Osteoblast (primary cell): ENCODE measurements around the gene CHKA. TPM values are rescaled to one million over a fixed set of nuclear protein-coding genes. Genes with fewer than 3 reads are reported as not detected.

Experiments
- DNase-seq: peaks from one replicate; pipeline ENCODE4 v3.0.0; 2011; ENCODE audit warnings: low spot score, mixed read lengths; ENCODE audit not compliant: insufficient read length; ENCODE audit errors: missing footprints
- H2AFZ ChIP-seq: 2 replicates; pipeline ENCODE4 v1.6.0; 2011; ENCODE audit warnings: mild to moderate bottlenecking, low read length
- H3K27ac ChIP-seq: 2 replicates; pipeline ENCODE4 v1.5.1; 2011; ENCODE audit warnings: mild to moderate bottlenecking, low read depth, low read length, moderate library complexity
- H3K27me3 ChIP-seq: 2 replicates; pipeline ENCODE4 v1.6.0; 2012; ENCODE audit warnings: mild to moderate bottlenecking, control low read depth, inconsistent platforms, low read length, moderate library complexity; ENCODE audit not compliant: insufficient read depth
- H3K36me3 ChIP-seq: 2 replicates; pipeline ENCODE4 v1.5.1; 2011; ENCODE audit warnings: mild to moderate bottlenecking, low read length, control low read depth, moderate library complexity; ENCODE audit not compliant: insufficient read depth
- H3K4me1 ChIP-seq: 2 replicates; pipeline ENCODE4 v1.5.1; 2011; ENCODE audit warnings: mild to moderate bottlenecking, low read length, control low read depth, moderate library complexity; ENCODE audit not compliant: insufficient read depth
- H3K4me2 ChIP-seq: 2 replicates; pipeline ENCODE4 v1.6.0; 2011; ENCODE audit warnings: mild to moderate bottlenecking, low read length; ENCODE audit not compliant: insufficient read depth
- H3K4me3 ChIP-seq: fragments of 200-600 bp; sonication (generic); 3 replicates; pipeline ENCODE4 v1.5.1; 2012; ENCODE audit warnings: mild to moderate bottlenecking, low read length, inconsistent platforms; ENCODE audit not compliant: insufficient read depth
- H3K79me2 ChIP-seq: 2 replicates; pipeline ENCODE4 v1.6.0; 2012; ENCODE audit warnings: mild to moderate bottlenecking, low read length, control low read depth, inconsistent platforms; ENCODE audit not compliant: insufficient read depth
- H3K9me3 ChIP-seq: 2 replicates; pipeline ENCODE4 v1.5.1; 2011; ENCODE audit warnings: low read depth, low read length, control low read depth
- H4K20me1 ChIP-seq: 2 replicates; pipeline ENCODE4 v1.6.0; 2012; ENCODE audit warnings: mild to moderate bottlenecking, low read length, control low read depth; ENCODE audit not compliant: insufficient read depth
- CTCF ChIP-seq: IDR thresholded peaks from 2 replicates; pipeline ENCODE4 v1.5.1; 2011; ENCODE audit warnings: mild to moderate bottlenecking, low read depth, low read length, moderate library complexity; ENCODE audit errors: extremely low read depth
- total RNA-seq: library from RNA; depleted of rRNA; stranded (reverse); fragments of >200 nt; gene quantifications from 2 replicates; pipeline ENCODE4 v1.2.3, GENCODE V29; 2012

Gene CHKA
- total RNA-seq, 1 donor = 29.0 TPM

- H3K79me2 ChIP-seq = no peaks in the 10 kb centered on the region
- no peak overlapping the region for H3K4me3 ChIP-seq
- TF ChIP-seq CTCF = no peak
- no peaks in the 10 kb centered on the region for H3K27me3 ChIP-seq
- H3K36me3 ChIP-seq = no peaks in the 10 kb centered on the region
- no peak overlapping the region for H2AFZ ChIP-seq
- H3K9me3 ChIP-seq = no peaks in the 10 kb centered on the region
- no peak overlapping the region for H3K27ac ChIP-seq
- no peaks in the 10 kb centered on the region for H3K4me1 ChIP-seq
- DNase-seq = no peak
- no peaks in the 10 kb centered on the region for H4K20me1 ChIP-seq
- H3K4me2 ChIP-seq = no peak overlapping the region
Observed at GRCh38 chr11:68148071-68148805, 27.1 kb upstream of the CHKA start.

- Histone ChIP-seq H3K4me3 (no peak overlapping the region), H3K27ac (no peak overlapping the region), H3K9me3 (no peaks in the 10 kb centered on the region), H4K20me1 (no peaks in the 10 kb centered on the region), H3K4me2 (no peak overlapping the region), H3K79me2 (no peaks in the 10 kb centered on the region), H3K27me3 (no peaks in the 10 kb centered on the region), H3K36me3 (no peaks in the 10 kb centered on the region), H2AFZ (peak overlapping the region; percentile 56), H3K4me1 (no peaks in the 10 kb centered on the region)
- TF ChIP-seq CTCF = no peak
- DNase-seq = no peak
Observed at GRCh38 chr11:68146704-68147474, 25.7 kb upstream of the CHKA start.

GRCh38 chr11:68146010-68146540, 24.9 kb upstream of the CHKA start:
- no peak overlapping the region for H2AFZ ChIP-seq
- H3K27ac ChIP-seq = no peak overlapping the region
- H3K4me1 ChIP-seq = no peaks in the 10 kb centered on the region
- no peaks in the 10 kb centered on the region for H4K20me1 ChIP-seq
- no peak overlapping the region for H3K4me3 ChIP-seq
- H3K4me2 ChIP-seq = no peak overlapping the region
- no peaks in the 10 kb centered on the region for H3K27me3 ChIP-seq
- H3K36me3 ChIP-seq = no peaks in the 10 kb centered on the region
- no peaks in the 10 kb centered on the region for H3K79me2 ChIP-seq
- TF ChIP-seq CTCF = no peak
- H3K9me3 ChIP-seq = no peaks in the 10 kb centered on the region
- DNase-seq = no peak

- no peak overlapping the region for H3K4me2 ChIP-seq
- H3K79me2 ChIP-seq = no peaks in the 10 kb centered on the region
- no peaks in the 10 kb centered on the region for H3K9me3 ChIP-seq
- DNase-seq = no peak
- no peaks in the 10 kb centered on the region for H3K27me3 ChIP-seq
- no peak overlapping the region for H3K27ac ChIP-seq
- no peaks in the 10 kb centered on the region for H3K4me1 ChIP-seq
- no peak for TF ChIP-seq CTCF
- H2AFZ ChIP-seq = no peak overlapping the region
- H3K36me3 ChIP-seq = no peaks in the 10 kb centered on the region
- no peak overlapping the region for H3K4me3 ChIP-seq
- no peaks in the 10 kb centered on the region for H4K20me1 ChIP-seq
Observed at GRCh38 chr11:68145120-68145866, 24.1 kb upstream of the CHKA start.
